Measurements from ENCODE around the gene HBZ.
"Not testable (repeated sequence)": the region's sequence is repeated elsewhere in the genome, so short reads cannot be mapped to it uniquely, and the experiment has no call there.

HBZ gene

GRCh38 chr16:165539-166374 is 13.3 kb downstream of the HBZ start, which contains the start of gene HBM:
Gene HBM (plus strand): TSS chr16:165978. CDS start chr16:165998, 20 bp downstream.
- DNase-seq, result no peak

GRCh38 chr16:166375-167121 is 14.1 kb downstream of the HBZ start:
- no peak for DNase-seq

GRCh38 chr16:167122-167690 is 14.8 kb downstream of the HBZ start:
- DNase-seq, result no peak

GRCh38 chr16:168424-168823 is 16.0 kb downstream of the HBZ start:
- no peak for DNase-seq

GRCh38 chr16:169014-169413 is 16.6 kb downstream of the HBZ start:
- no peak for DNase-seq

GRCh38 chr16:170088-170507 is 17.7 kb downstream of the HBZ start:
- not testable (repeated sequence) for DNase-seq

GRCh38 chr16:170788-171187 is 18.3 kb downstream of the HBZ start:
- DNase-seq, result no peak

- not testable (repeated sequence) for DNase-seq
Observed at GRCh38 chr16:172374-172941, 20.0 kb downstream of the HBZ start, which contains the start of gene HBA2. Gene HBA2 (plus strand): TSS chr16:172876. CDS start chr16:172913, 37 bp downstream.

GRCh38 chr16:173211-173854 is 20.9 kb downstream of the HBZ start:
- not testable (repeated sequence) for DNase-seq

- DNase-seq, result not testable (repeated sequence)
Observed at GRCh38 chr16:173928-174769, 21.7 kb downstream of the HBZ start.

- DNase-seq, result no peak
Observed at GRCh38 chr16:175011-175949, 22.8 kb downstream of the HBZ start.

GRCh38 chr16:176006-176405 is 23.6 kb downstream of the HBZ start:
- not testable (repeated sequence) for DNase-seq

- DNase-seq, result not testable (repeated sequence)
Observed at GRCh38 chr16:176477-177382, 24.3 kb downstream of the HBZ start, which contains the start of gene HBA1. Gene HBA1 (plus strand): TSS chr16:176680. CDS start chr16:176717, 37 bp downstream.

GRCh38 chr16:177394-177822 is 25.0 kb downstream of the HBZ start:
- DNase-seq, result no peak

GRCh38 chr16:177981-178667 is 25.7 kb downstream of the HBZ start:
- no peak for DNase-seq

GRCh38 chr16:178668-179015 is 26.2 kb downstream of the HBZ start:
- no peak for DNase-seq

GRCh38 chr16:179211-180092 is 27.0 kb downstream of the HBZ start:
- no peak for DNase-seq

Data from fibroblast of skin of abdomen (primary cell).